GM21619 (cell line): Measurements from ENCODE around the gene MPST.

Source experiments
- ATAC-seq: cut with Tn5 transposase; IDR thresholded peaks from one replicate; pipeline ENCODE4 v1.9.1; 2021; ENCODE audit not compliant: unreplicated experiment

The MPST gene

DNA sequence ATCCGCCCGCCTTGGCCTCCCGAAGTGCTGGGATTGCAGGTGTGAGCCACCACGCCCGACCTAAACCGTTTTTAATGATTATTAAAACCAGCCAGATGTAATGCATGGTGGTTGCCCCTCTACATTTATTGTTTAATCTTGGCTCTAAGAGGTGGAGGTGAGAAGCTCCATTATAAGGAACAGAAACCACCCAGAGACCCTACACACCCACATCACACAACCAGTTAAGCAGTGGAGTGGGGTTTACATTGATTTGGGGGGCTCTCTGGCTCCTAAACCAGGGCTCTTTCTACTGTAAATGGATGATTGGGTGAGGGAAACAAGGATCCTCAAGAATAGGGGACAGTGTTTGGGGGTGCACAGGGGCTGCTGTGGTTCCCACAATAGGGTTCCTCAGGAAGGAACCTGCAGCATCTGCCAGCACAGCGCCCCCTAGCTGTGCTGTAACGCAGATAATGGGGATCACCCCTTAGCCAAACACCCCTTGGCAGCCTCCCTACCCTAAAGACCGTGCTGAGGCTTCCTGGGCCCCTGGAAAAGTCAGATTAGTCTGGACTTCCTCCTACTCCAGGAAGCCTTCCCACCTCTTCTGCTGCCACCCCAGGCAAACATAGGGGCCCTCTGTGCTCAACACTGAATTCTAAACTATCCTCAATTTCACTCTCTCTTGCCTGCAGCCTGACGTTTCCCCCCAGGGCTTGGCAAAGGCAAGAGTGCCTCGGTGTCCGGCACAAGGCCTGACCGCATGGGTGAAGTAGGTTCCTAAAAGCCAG is 2.4 kb downstream of the MPST start:
- no peak for ATAC-seq

GRCh38 chr22:37022483-37023337 is 3.2 kb downstream of the MPST start:
- no peak for ATAC-seq

- ATAC-seq: no peak
Measured at GRCh38 chr22:37023743-37024338, 4.3 kb downstream of the MPST start.

DNA sequence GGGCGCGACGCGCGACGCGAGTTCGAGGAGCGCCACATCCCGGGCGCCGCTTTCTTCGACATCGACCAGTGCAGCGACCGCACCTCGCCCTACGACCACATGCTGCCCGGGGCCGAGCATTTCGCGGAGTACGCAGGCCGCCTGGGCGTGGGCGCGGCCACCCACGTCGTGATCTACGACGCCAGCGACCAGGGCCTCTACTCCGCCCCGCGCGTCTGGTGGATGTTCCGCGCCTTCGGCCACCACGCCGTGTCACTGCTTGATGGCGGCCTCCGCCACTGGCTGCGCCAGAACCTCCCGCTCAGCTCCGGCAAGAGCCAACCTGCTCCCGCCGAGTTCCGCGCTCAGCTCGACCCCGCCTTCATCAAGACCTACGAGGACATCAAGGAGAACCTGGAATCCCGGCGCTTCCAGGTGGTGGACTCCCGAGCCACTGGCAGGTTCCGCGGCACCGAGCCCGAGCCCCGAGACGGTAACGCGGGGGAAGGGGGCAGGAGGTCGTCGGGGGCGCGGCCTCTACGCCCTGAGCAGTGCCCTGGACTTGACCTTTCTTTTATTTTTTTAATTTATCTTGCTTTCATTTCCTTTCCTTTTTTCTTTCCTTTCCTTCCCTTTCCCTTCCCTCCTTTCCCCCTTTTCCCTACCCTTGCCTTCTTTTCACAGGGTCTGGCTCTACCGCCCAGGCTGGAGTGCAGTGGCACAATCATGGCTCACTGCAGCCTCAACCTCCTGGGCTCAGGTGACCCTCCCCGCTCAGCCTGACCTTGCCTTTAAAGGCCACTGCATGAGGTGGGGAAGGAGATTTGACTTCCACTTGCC is 5.0 kb downstream of the MPST start:
- no peak for ATAC-seq

GRCh38 chr22:37025500-37026070 is 6.0 kb downstream of the MPST start:
- ATAC-seq: no peak

DNA sequence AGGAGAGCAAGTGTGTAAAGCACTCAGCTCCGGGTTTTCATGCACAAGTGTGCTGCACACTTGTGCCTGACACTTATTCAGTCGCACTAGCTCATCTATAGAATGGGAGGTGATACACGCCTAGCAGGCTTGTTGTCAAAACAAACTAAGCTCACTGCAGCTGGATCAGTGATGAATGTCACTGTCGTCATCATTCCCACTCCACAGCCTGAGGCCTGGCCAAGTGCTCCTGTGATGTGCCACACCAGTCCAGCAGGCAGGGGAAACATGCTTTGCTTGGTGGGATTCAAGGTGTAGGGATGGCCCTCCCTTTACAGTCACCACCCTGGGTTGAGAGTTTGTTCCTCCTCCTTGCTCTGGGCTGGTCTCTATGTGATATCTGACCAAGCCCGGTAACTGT is 6.8 kb downstream of the MPST start:
- ATAC-seq: no peak

- ATAC-seq: no peak
Measured at GRCh38 chr22:37027556-37027955, 8.0 kb downstream of the MPST start.

GRCh38 chr22:37028692-37029674 is 9.4 kb downstream of the MPST start:
- no peak for ATAC-seq

GRCh38 chr22:37030560-37031281 is 11.2 kb downstream of the MPST start:
- no peak for ATAC-seq

DNA sequence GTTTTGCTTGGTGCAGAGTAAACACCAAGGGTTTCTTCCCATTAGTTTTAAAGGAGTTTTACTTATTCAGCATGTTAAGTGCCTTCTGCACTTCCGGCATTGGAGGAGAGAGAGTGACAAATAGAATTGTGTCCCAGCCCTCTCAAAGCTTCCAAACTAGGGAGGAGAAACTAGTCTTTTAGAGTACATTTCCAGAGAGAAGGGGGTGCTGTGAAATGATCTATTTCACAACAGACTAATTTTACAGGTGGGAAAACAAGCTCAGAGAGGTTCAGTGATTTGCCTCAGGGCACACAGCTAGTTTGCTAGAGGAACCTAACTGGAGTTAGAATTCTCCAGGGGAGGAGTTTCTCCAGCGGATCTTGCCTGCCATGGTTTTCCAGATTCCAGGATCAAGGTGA is 12.6 kb downstream of the MPST start:
- ATAC-seq: no peak

DNA sequence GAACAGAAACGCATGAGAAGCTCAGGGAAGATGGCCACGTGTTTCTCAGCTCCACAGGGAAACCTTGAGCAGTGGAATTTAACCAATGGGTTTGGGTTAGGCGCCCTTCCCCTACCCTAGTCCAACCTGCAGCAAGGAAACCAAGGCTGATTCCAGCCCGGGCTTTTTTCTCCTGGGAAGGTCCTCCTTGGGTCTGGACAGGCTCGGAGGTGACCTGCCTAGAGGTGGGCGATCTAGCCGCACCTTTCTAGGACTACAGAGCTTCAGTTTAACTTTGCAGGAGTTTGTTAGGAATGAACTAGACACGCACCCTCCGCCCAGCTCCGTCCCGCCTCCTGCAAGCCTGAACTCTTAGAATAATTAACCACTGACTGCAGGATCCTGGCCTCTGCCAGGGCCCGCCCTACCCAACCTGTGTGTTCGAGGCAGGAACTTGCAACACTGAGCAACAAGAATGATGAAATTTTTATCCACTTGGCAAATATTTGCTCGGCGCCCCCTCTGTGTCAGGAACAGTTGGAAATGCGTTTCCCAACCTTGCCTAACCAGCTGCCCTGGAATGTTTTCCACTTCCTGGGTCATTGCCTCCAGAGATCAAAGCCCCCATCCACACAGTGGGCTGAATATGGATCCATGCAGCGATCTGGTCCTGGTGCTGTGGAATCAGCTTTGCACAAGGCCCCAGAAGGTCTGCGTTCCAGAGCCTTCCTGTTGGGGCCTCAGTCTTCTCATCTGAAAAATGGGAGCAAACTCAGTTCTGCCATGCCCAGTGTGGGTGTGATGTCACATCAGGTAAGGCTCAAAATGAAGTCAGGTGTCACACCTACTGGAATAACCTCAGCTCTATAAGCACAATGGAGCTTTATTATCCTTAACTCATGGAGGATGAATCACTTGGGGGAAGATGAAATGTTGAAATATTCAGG is 13.3 kb downstream of the MPST start:
- no peak for ATAC-seq

DNA sequence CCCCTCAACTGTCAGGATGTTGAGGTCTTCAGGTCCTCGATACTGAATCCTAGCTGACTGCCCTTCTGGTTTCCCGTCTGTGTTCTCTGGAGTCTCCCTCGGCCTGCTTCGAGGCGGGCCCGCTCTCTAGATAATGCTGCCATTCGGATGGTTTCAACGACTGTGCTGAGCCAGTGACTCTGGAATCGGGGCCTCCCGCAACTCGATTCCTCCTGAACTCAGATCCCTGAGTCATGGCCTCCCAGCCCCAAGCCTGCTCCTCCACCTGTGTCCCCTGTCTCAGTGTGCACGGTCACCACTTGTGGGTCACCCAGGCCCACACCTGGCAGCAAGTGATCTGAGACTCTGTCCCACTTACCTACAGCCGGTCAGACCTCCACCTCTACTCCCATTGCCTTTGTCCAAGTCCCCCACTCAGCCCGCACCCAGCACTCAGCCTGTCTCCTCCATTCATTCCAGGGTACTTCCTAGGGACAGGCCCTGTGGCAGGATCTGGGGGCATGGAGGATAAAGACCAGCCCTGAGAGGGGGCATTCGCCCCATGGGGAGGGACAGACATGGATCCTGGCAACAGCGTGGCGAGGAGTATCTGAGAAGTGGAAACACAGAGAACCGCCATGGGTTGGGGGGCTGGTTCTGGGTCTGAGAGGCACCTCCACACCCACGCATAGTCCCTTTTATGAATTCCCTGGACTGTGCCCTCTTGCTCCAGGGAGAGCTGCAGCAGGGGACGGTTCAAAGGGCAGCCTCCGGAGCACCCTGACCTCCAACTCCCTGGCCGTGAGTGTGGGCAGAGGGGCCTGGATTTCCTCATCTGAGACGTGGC is 14.3 kb downstream of the MPST start:
- no peak for ATAC-seq

GRCh38 chr22:37036655-37037377 is 17.3 kb downstream of the MPST start:
- ATAC-seq: no peak

DNA sequence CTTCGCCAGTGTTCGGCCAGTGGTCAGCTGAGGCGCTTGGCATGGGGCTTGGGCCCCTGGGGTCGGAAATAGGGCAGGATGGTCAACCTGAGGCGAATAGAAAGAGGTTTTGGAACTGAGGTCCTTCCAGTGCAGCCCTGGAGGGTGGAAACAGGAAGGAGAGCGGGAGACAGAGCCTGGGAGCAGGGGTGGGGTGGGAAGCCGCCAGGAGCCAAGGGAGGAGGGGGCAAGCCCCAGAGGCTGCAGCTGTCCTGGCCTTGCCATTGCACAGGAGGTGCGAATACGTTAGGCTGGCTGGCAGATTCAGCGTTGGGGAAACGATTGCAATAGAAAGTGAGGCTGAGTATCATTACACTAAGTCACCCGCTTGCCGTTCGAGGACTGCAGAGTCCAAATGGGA is 18.1 kb downstream of the MPST start:
- no peak for ATAC-seq

DNA sequence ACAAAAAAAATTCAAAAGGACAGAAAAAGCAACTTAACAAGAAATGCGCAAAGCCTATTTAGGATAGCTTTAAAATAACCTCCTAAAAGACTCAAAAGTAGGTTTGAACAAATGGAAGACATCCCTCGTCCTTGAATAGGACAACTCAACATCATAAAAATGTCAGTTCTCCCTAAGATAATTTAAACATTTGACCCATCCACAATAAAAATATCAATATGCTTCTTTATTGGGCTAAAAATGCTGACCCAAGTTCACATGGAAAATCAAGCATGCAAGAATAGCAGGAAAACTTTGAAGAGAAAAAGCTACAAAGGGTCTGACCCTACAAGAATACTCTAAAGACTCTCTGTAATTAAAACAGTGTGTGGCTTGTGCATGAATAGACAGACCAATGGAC is 19.9 kb downstream of the MPST start:
- no peak for ATAC-seq

- no peak for ATAC-seq
Measured at GRCh38 chr22:37043209-37043827, 23.8 kb downstream of the MPST start.
